IMR-90 (cell line): ENCODE data around the gene RAB9A. TPM values are rescaled to one million over a fixed set of nuclear protein-coding genes. Genes with fewer than 3 reads are reported as not detected.

Experiments used
- ATAC-seq: fragments of 200-7000 bp; cut with Tn5 transposase; 2 replicates; pipeline ENCODE4 v1.9.1; 2020; ENCODE audit warnings: low read depth, mild to moderate bottlenecking, moderate library complexity
- BruUV-seq: library from RNA; stranded (reverse); fragments of 400-500 nt; replicated peaks from 2 replicates; lab custom pipeline; 2021; lab: Mats Ljungman, UMichigan
- CTCF ChIA-PET: fragments of 300-600 bp; formaldehyde crosslinking; extraction: SDS; loops from one replicate; lab custom pipeline; 2021; ENCODE audit warnings: antibody characterized with exemption; lab: Yijun Ruan, JAX
- POLR2A ChIA-PET: fragments of 300-600 bp; sonication (Branson Sonifier 250); formaldehyde crosslinking; loops from one replicate; lab custom pipeline; 2022; ENCODE audit warnings: antibody characterized with exemption; ENCODE audit not compliant: unreplicated experiment; lab: Charles Lee
- DNase-seq: peaks from one replicate; pipeline ENCODE4 v3.0.0; 2013
- H2AFZ ChIP-seq: replicated peaks from 2 replicates; pipeline ENCODE3; 2013; ENCODE audit warnings: low read length, mild to moderate bottlenecking; ENCODE audit not compliant: poor library complexity
- H2AK5ac ChIP-seq: 2 replicates; pipeline ENCODE4 v1.6.1; 2013; ENCODE audit warnings: low read depth, low read length, inconsistent platforms
- H2AK9ac ChIP-seq: replicated peaks from 2 replicates; pipeline ENCODE3; 2013; ENCODE audit warnings: mild to moderate bottlenecking, low read depth, low read length, moderate library complexity; ENCODE audit not compliant: poor library complexity
- H2BK120ac ChIP-seq: 2 replicates; pipeline ENCODE4 v1.6.1; 2013; ENCODE audit warnings: low read depth, low read length, inconsistent platforms
- H2BK15ac ChIP-seq: 3 replicates; pipeline ENCODE4 v1.6.1; 2013; ENCODE audit warnings: low read depth, low read length, inconsistent platforms
- H2BK20ac ChIP-seq: 2 replicates; pipeline ENCODE4 v1.6.1; 2013; ENCODE audit warnings: low read depth, mild to moderate bottlenecking, inconsistent platforms, low read length, moderate library complexity
- H2BK5ac ChIP-seq: 2 replicates; pipeline ENCODE4 v1.6.1; 2013; ENCODE audit warnings: mild to moderate bottlenecking, low read depth, low read length, inconsistent platforms; ENCODE audit not compliant: poor library complexity, severe bottlenecking
- H3K14ac ChIP-seq: replicated peaks from 2 replicates; pipeline ENCODE4 v1.6.1; 2013; ENCODE audit warnings: low read depth, low read length, inconsistent platforms
- H3K18ac ChIP-seq: 2 replicates; pipeline ENCODE4 v1.6.1; 2013; ENCODE audit warnings: low read depth, low read length, control low read depth
- H3K23ac ChIP-seq: 2 replicates; pipeline ENCODE4 v1.6.1; 2013; ENCODE audit warnings: low read depth, low read length, inconsistent platforms
- H3K27ac ChIP-seq: 2 replicates; pipeline ENCODE4 v1.5.1; 2013; ENCODE audit warnings: mild to moderate bottlenecking, control low read depth, low read length; ENCODE audit not compliant: insufficient read depth
- H3K27me3 ChIP-seq: 2 replicates; pipeline ENCODE4 v1.6.1; 2013; ENCODE audit warnings: low read length; ENCODE audit not compliant: control insufficient read depth, insufficient read depth
- H3K36me3 ChIP-seq: 2 replicates; pipeline ENCODE4 v1.6.1; 2013; ENCODE audit warnings: low read length, mixed read lengths; ENCODE audit not compliant: control insufficient read depth, insufficient read depth
- H3K4ac ChIP-seq: 2 replicates; pipeline ENCODE4 v1.6.1; 2013; ENCODE audit warnings: low read depth, low read length, inconsistent platforms
- H3K4me1 ChIP-seq: 2 replicates; pipeline ENCODE4 v1.6.1; 2013; ENCODE audit warnings: low read length, mixed read lengths; ENCODE audit not compliant: control insufficient read depth, insufficient read depth
- H3K4me2 ChIP-seq: 2 replicates; pipeline ENCODE4 v1.6.1; 2013; ENCODE audit warnings: low read depth, mild to moderate bottlenecking, control low read depth, low read length, moderate library complexity
- H3K4me3 ChIP-seq: 2 replicates; pipeline ENCODE4 v1.5.1; 2013; ENCODE audit warnings: low read depth, mild to moderate bottlenecking, control low read depth, low read length, moderate library complexity; ENCODE audit not compliant: insufficient read depth
- H3K56ac ChIP-seq: 2 replicates; pipeline ENCODE4 v1.6.1; 2013; ENCODE audit warnings: low read length, inconsistent platforms; ENCODE audit not compliant: insufficient read depth; ENCODE audit errors: extremely low read depth
- H3K79me1 ChIP-seq, 2 experiments: 2 replicates each; pipeline ENCODE4 v1.6.1; 2013; ENCODE audit warnings: low read length in 2 of 2, inconsistent platforms in 1 of 2, low read depth in 1 of 2
- H3K9ac ChIP-seq: 2 replicates; pipeline ENCODE4 v1.6.1; 2013; ENCODE audit warnings: low read depth, low read length, control low read depth
- H3K9me1 ChIP-seq: 2 replicates; pipeline ENCODE4 v1.6.1; 2013; ENCODE audit warnings: low read length, inconsistent platforms; ENCODE audit not compliant: insufficient read depth
- H3K9me3 ChIP-seq: 2 replicates; pipeline ENCODE4 v1.6.1; 2013; ENCODE audit warnings: low read length; ENCODE audit not compliant: control insufficient read depth, insufficient read depth
- H4K20me1 ChIP-seq: 2 replicates; pipeline ENCODE4 v1.6.1; 2013; ENCODE audit warnings: low read length, inconsistent platforms; ENCODE audit not compliant: insufficient read depth
- H4K5ac ChIP-seq: 2 replicates; pipeline ENCODE4 v1.6.1; 2013; ENCODE audit warnings: mild to moderate bottlenecking, low read depth, low read length, control low read depth
- H4K8ac ChIP-seq, 2 experiments: 2 replicates each; pipeline ENCODE4 v1.6.1; 2013; ENCODE audit warnings: low read depth in 2 of 2, low read length in 2 of 2, control low read depth in 1 of 2, inconsistent platforms in 1 of 2
- H4K91ac ChIP-seq: 2 replicates; pipeline ENCODE4 v1.6.1; 2013; ENCODE audit warnings: low read depth, low read length, inconsistent platforms; ENCODE audit not compliant: insufficient read depth
- CEBPB ChIP-seq: IDR thresholded peaks from 2 replicates; pipeline ENCODE4 v1.6.1; 2012; ENCODE audit warnings: low read depth, low read length, improper control_type of control experiment
- CHD1 ChIP-seq: IDR thresholded peaks from 2 replicates; pipeline ENCODE4 v1.6.1; 2012; ENCODE audit warnings: low read depth, low read length, improper control_type of control experiment
- CTCF ChIP-seq: conservative IDR thresholded peaks from 2 replicates; pipeline ENCODE4 v1.5.1; 2012; ENCODE audit warnings: mild to moderate bottlenecking, low read depth, low read length, improper control_type of control experiment
- FOS ChIP-seq: fragments of 150-350 bp; IDR thresholded peaks from 2 replicates; pipeline ENCODE4 v1.6.1; 2016; ENCODE audit warnings: low read depth, low read length
- MAFK ChIP-seq: IDR thresholded peaks from 2 replicates; pipeline ENCODE4 v1.6.1; 2012; ENCODE audit warnings: low read depth, low read length, improper control_type of control experiment
- MAZ ChIP-seq: IDR thresholded peaks from 2 replicates; pipeline ENCODE4 v1.6.1; 2012; ENCODE audit warnings: low read depth, mild to moderate bottlenecking, low read length, improper control_type of control experiment, moderate library complexity, borderline replicate concordance
- MXI1 ChIP-seq: IDR thresholded peaks from 2 replicates; pipeline ENCODE4 v1.6.1; 2012; ENCODE audit warnings: low read depth, mild to moderate bottlenecking, low read length, moderate library complexity, borderline replicate concordance
- NFE2L2 ChIP-seq: fragments of 150-350 bp; IDR thresholded peaks from 2 replicates; pipeline ENCODE4 v1.6.1; 2016; ENCODE audit warnings: low read depth, mild to moderate bottlenecking, low read length
- POLR2A ChIP-seq: IDR thresholded peaks from 2 replicates; pipeline ENCODE4 v1.6.1; 2012; ENCODE audit warnings: mild to moderate bottlenecking, low read depth, low read length
- RAD21 ChIP-seq: IDR thresholded peaks from 2 replicates; pipeline ENCODE4 v1.6.1; 2012; ENCODE audit warnings: low read length, improper control_type of control experiment
- RCOR1 ChIP-seq: IDR thresholded peaks from 2 replicates; pipeline ENCODE4 v1.6.1; 2012; ENCODE audit warnings: mild to moderate bottlenecking, low read length, improper control_type of control experiment; ENCODE audit not compliant: insufficient replicate concordance
- RFX5 ChIP-seq: IDR thresholded peaks from 2 replicates; pipeline ENCODE4 v1.8.0; 2012; ENCODE audit warnings: low read depth, mild to moderate bottlenecking, low read length, moderate library complexity
- SMC3 ChIP-seq: fragments of 150-350 bp; IDR thresholded peaks from 2 replicates; pipeline ENCODE4 v1.6.1; 2016; ENCODE audit warnings: low read depth, mild to moderate bottlenecking, antibody characterized with exemption, low read length, moderate library complexity
- USF2 ChIP-seq: fragments of 150-350 bp; IDR thresholded peaks from 2 replicates; pipeline ENCODE4 v1.6.1; 2017; ENCODE audit warnings: mild to moderate bottlenecking, antibody characterized with exemption, low read length, low read depth
- WGBS, 2 experiments: methylation state at CpG; one replicate each; pipeline versions ENCODE4 v1.1.5 to v1.1.7; 2013; ENCODE audit warnings: missing lambda C conversion rate in 2 of 2; ENCODE audit not compliant: insufficient read length in 1 of 2; ENCODE audit errors: extremely low coverage in 2 of 2; 5-methylcytosine and 5-hydroxymethylcytosine counted together
- dilution Hi-C: fragments of 300-500 bp; cut with HindIII; formaldehyde crosslinking; loops from one replicate; pipeline ENCODE4 v1.14.3; 2018; ENCODE audit warnings: low sequenced_read_pairs; ENCODE audit not compliant: unreplicated experiment
- in situ Hi-C: fragments of 300-500 bp; cut with MboI; formaldehyde crosslinking; loops from 3 replicates; pipeline ENCODE4 v1.14.3; 2019; ENCODE audit warnings: low sequenced_read_pairs, inconsistent platforms, mixed read lengths
- intact Hi-C: fragments of 100-400 bp; cut with micrococcal nuclease; formaldehyde crosslinking; loops from 2 replicates; pipeline ENCODE4 v1.10.0; 2022
- polyA plus RNA-seq, 3 experiments: library from polyadenylated mRNA; depleted of rRNA; stranded (reverse); fragments of >200 nt; gene quantifications; 2 replicates each; pipeline ENCODE4 v1.2.3, GENCODE V29; 2012; ENCODE audit warnings: low replicate concordance in 1 of 3
- total RNA-seq: library from RNA; depleted of rRNA; stranded (reverse); fragments of >200 nt; gene quantifications from 2 replicates; pipeline ENCODE4 v1.2.3, GENCODE V29; 2012
- TF ChIP-seq, protein P1 (sequence below): fragments of 150-350 bp; IDR thresholded peaks from 2 replicates; pipeline ENCODE4 v1.6.1; 2016; ENCODE audit warnings: low read depth, mild to moderate bottlenecking, low read length, moderate library complexity, borderline replicate concordance

RAB9A gene
- total and polyA plus RNA-seq, 2 of the 4 experiments (the other 2 are of a cell fraction), result 15.8 to 22.3 TPM

DNA sequence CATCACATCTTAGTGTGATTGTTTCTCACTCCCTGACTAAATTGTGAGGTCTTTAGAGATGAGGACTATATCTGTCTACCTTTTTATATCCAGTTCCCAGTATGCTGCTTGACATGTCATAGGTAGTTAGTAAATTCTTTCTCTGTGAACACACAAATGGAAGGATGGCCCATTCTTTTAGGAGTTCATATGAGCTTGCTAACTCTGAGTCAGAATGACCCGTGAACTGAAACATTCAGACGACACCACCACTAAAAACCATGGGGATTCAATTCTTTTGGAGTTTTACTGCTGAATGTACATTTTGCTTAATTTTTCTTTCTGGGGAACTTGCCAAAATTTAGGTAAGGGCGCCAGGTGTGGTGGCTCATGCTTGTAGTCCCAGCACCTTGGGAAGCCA, 59.6 kb downstream of the RAB9A start:
- no peak overlapping the region for H4K5ac ChIP-seq
- H3K9me1 ChIP-seq, result no peaks in the 10 kb centered on the region
- peaks cover 2% of the 10 kb centered on the region for H3K4me1 ChIP-seq
- no peak overlapping the region for H3K14ac ChIP-seq
- H2BK15ac ChIP-seq, result no peak overlapping the region
- DNase-seq, result peak; percentile 64
- no peak overlapping the region for H3K4ac ChIP-seq
- WGBS, 2 experiments, result no CpG with 5 or more reads among the region's 3 CpGs
- no peak overlapping the region for H2BK5ac ChIP-seq
- intact Hi-C loops (loop anchor here (1.0 to 10.0 kb wide), 3 partner anchors 90 to 934 kb away; no protein-coding TSS in a partner anchor), dilution Hi-C loops (no loop called here), in situ Hi-C loops (loop anchor here (5.0 to 25.0 kb wide), 3 partner anchors 91 to 786 kb away; no protein-coding TSS in a partner anchor)
- no TSS peak for BruUV-seq
- no peak overlapping the region for H2AFZ ChIP-seq
- no peaks in the 10 kb centered on the region for H3K79me1 ChIP-seq
- ChIA-PET POLR2A (no interaction called here), CTCF (no interaction called here)
- H4K8ac ChIP-seq, result no peak overlapping the region
- no peak overlapping the region for H4K91ac ChIP-seq
- H3K9me3 ChIP-seq, result no peaks in the 10 kb centered on the region
- no peak overlapping the region for H3K4me3 ChIP-seq
- H2AK5ac ChIP-seq, result no peak overlapping the region
- H3K4me2 ChIP-seq, result no peak overlapping the region
- H3K56ac ChIP-seq, result no peak overlapping the region
- H2AK9ac ChIP-seq, result no peak overlapping the region
- no peak for TF ChIP-seq MAZ
- TF ChIP-seq, protein P1, sequence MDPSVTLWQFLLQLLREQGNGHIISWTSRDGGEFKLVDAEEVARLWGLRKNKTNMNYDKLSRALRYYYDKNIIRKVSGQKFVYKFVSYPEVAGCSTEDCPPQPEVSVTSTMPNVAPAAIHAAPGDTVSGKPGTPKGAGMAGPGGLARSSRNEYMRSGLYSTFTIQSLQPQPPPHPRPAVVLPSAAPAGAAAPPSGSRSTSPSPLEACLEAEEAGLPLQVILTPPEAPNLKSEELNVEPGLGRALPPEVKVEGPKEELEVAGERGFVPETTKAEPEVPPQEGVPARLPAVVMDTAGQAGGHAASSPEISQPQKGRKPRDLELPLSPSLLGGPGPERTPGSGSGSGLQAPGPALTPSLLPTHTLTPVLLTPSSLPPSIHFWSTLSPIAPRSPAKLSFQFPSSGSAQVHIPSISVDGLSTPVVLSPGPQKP, result no peak
- no peak for TF ChIP-seq CEBPB
- no peak for TF ChIP-seq CTCF
- TF ChIP-seq POLR2A, result no peak
- TF ChIP-seq FOS, result no peak
- TF ChIP-seq SMC3, result no peak
- TF ChIP-seq MXI1, result no peak
- TF ChIP-seq NFE2L2, result no peak
- no peak for TF ChIP-seq MAFK
- TF ChIP-seq RAD21, result no peak
- no peak for TF ChIP-seq USF2
- no peak for TF ChIP-seq RFX5
- no peak for TF ChIP-seq RCOR1
- no peak for TF ChIP-seq CHD1
- H3K36me3 ChIP-seq, result peaks cover 2% of the 10 kb centered on the region
- no peaks in the 10 kb centered on the region for H3K27me3 ChIP-seq
- H3K23ac ChIP-seq, result no peak overlapping the region
- H3K9ac ChIP-seq, result no peak overlapping the region
- no peak overlapping the region for H3K18ac ChIP-seq
- H2BK20ac ChIP-seq, result no peak overlapping the region
- ATAC-seq, result no peak
- no peak overlapping the region for H2BK120ac ChIP-seq
- H4K20me1 ChIP-seq, result no peaks in the 10 kb centered on the region
- no peak overlapping the region for H3K27ac ChIP-seq
